ENCODE results near the gene THRB. TPM values are rescaled to one million over a fixed set of nuclear protein-coding genes. Genes with fewer than 3 reads are reported as not detected.

The THRB gene
- total RNA-seq, 4 donors from 2014 or later = 29.2 to 38.5 (median 36.3) TPM

DNA sequence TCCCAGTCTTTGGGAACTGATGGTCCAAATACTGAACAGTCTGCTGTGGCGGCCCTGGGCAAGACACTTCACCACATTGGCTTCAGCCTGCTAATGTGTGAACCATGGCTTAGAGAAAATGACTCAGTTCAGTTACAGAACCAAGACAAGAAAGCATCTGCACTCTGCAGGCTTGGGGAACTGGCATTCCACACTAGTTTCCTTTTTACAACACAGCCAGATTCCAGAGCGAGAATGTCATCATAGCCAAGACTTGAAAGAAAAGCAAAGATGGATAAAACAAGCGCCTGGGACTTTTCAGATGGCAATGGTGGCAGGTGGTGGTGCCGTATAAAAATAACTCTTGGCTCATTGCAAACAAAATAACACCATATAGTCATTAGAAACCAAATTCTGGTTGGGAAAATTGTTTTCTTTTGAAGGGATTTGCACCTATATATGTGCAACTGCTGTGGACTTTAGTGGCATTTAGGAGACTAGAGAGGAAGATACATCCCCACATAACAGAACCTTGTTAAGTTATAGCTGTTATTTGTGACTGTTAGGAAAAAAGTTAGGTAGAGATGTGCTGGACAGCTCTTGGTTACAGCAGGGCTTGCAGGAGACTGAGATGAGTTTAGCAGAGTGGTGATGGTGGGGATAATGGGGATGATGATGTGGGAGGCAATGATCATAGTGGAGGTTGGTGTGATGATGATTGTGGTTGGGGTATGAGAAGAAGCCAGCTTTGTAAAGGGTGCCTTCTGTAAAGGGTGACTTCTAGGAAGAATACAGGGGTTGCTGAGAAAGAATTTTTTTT, 273.6 kb downstream of the THRB start:
- no peak for TF ChIP-seq CTCF (IDR thresholded peaks at IDR 0.05; ENCODE audit: low read depth)

DNA sequence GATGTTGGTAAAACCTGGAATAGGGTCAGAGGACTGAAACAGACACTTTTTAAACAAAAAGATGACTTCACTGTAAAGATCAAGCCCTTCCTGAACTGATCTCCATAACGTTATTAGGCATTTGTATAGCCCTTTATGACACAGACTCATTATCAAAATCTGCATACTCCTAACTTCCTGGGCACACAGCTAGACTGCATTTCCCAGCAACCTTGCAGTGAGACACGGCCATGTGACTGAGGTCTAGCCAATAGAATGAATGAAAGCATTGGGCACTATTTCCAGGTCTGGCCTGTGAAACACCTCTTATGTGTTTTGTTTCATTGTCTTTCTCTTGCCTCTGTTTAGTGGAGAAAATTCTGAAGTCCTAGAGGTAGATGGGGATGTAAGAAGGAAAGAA, 279.1 kb downstream of the THRB start:
- no peak for TF ChIP-seq CTCF (IDR thresholded peaks at IDR 0.05; ENCODE audit: low read depth)

DNA sequence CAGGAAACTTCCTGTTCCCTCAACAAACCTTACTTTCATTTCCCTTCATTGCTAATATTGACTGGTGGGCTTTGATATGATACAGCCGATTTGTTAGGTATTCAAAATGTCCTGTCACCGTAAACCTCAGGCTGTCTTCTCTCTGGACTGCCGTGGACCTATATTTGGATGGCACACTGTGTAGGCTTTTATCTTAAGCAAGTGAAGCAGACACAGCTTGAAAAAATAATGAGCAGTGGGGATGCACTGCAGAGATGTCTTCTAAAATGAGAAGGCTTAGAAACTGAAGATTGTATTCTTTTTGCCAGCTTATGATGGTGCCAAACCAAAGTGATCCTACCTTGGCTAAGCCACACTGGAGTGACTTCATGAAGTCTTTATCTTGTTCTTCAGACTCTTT, 283.3 kb downstream of the THRB start:
- no peak for TF ChIP-seq CTCF (IDR thresholded peaks at IDR 0.05; ENCODE audit: low read depth)

DNA sequence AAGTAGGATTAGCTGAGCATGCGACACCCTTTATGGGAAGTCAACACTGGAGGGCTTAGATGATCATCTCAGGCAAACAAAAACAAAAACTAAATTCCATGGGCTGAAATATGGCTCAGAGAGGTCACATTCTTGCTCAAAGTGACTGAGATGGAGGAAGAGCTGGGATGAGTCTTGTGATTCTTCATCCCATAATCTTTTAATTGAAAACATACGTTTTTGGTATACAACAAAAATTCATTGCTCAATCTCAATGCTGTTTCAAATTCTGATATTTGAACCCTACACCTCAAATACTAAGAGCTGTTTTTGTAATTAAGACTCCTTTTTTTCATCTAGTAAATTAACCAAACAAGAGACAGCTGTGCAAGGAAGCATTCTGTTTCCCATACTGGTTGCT, 292.6 kb downstream of the THRB start:
- TF ChIP-seq CTCF (IDR thresholded peaks at IDR 0.05; ENCODE audit: low read depth) = no peak

DNA sequence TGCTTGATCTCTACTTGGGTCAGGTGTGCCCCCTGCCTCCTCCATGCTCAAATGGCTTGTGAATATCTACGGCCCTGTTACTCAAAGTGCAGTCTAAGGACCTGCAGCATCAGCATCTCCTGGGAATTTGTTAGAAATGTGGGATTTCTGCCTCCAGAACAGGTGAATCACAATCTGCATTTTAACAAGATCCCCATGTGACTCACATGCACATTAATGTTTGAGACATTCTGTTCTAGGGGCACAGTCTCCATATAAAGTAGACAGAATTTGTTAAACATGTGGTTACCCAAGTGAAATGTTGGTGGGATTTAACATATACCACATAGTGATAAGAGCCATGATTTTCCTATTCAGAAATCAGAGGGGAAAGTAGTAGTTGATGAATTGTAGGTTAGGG, 293.3 kb downstream of the THRB start:
- TF ChIP-seq CTCF (IDR thresholded peaks at IDR 0.05; ENCODE audit: low read depth) = no peak

- TF ChIP-seq CTCF (IDR thresholded peaks at IDR 0.05; ENCODE audit: low read depth) = no peak
Observed at GRCh38 chr3:24199775-24200247, 294.8 kb downstream of the THRB start.

DNA sequence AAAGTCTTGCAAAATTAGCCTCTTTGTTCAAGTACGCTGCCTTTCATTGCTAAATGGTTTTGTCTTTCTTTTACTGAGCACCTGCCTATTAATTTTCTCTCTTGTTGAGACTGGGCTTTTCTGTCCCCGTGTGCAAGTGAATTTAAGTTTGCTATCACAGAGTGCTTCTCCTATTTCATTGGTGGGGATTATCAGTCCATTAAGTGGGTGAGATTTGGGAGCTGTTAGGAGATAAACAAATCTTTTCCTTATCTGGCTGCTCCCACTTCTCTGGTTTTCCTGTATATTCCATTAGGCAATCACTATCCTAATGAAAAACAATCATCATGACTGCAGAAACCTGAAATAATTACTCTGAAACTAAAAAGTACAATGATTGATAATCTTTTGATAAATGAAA, 295.4 kb downstream of the THRB start:
- TF ChIP-seq CTCF (IDR thresholded peaks at IDR 0.05; ENCODE audit: low read depth) = no peak

All from subcutaneous adipose tissue (tissue), 4 donors.